GM19395 (cell line): ENCODE results near the gene PRKCE.

Experiments used
- ATAC-seq: cut with Tn5 transposase; IDR thresholded peaks from one replicate; pipeline ENCODE4 v1.9.1; 2021; ENCODE audit warnings: mild to moderate bottlenecking, moderate library complexity; ENCODE audit not compliant: unreplicated experiment

PRKCE gene

DNA sequence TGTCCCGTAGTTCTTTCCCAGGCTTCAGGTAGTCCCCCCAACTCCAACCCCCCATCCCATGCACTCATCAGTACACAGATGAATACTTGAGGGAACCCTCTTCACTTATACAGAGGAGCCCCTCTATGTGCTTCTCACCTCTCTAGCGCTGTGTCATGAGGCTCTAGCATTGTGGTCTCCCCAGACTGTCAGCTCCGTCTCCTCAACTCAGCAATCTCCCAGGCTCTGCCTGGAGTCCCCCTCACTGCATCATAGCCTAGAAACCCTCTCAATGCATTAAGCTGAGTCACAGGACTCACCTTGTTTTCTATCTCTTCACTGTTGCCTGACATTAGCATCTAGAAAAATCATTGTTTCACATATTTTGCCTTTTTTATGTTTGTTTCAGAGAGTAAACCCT lies 20.2 kb upstream of the PRKCE start:
- ATAC-seq, result no peak

DNA sequence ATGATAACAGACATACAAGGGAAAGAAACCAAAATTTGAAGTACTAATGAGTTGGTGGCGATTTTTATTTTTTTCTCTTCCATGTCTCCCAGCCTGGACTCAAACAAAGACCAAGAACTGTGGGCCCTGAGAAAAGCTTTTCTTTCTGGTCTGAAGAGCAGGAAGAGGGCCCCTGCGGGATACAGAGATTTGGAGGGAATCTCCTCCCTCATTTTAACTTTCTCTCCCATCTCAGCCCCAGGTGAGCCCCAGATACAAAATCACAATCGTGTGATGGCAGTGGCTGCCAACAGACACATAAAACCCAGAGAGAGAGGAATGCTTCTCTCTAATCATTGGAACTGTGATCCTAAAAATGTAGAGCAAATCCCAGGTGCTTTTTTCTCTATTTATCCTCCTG lies 19.5 kb upstream of the PRKCE start:
- ATAC-seq, result no peak

DNA sequence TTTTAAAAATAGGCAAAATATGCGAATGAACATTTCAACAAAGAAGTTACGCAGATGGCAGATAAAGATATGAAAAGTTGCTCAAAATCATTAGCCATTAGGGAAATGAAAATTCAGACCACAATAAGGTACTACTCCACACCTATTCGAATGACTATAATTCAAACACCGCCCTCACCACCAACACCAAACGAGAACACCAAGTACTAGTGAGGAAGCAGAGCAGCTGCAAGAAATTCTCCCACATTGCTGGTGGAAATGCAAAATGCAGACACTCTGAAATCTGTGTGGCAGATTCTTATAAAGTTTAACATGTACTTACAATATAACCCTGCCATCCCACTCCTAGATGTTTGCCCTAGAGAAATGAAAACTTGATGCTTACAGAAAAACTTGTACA lies 17.3 kb upstream of the PRKCE start:
- ATAC-seq, result no peak

DNA sequence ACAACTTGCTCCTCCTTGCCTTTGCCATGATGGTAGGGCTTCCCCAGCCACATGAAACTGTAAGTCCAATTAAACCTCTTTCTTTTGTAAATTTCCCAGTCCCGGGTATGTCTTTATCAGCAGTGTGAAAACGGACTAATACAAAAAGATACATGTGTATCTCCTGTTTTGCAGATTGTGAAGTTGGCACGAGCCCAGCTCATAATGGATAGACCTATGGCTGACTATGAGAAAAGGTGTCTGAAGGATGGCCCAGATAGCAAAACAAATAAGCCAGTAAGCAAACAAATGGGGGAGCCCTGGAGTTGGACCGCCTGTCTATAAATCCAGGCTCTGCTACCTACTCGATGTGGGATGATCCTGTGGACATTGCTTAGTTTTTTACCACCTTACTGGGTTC lies 15.5 kb upstream of the PRKCE start:
- no peak for ATAC-seq

DNA sequence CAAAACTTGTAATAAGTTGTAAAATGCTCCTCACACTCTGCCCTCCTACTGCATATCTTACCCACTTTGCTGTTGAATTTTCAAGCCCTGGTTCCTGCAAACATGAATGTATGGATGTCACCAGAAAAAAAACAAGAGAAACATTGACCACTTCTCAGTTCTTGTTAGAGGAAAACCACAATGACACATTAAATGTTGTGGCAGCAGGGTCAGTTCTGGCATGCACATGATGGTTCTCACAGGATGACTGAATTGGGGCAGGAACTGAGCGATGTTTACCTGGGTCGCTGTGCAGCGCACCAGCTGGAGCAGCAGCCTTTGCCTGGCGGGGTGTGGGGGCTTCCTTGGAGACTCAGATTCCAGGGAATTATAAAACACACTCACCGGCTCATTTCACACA lies 14.0 kb upstream of the PRKCE start:
- no peak for ATAC-seq

DNA sequence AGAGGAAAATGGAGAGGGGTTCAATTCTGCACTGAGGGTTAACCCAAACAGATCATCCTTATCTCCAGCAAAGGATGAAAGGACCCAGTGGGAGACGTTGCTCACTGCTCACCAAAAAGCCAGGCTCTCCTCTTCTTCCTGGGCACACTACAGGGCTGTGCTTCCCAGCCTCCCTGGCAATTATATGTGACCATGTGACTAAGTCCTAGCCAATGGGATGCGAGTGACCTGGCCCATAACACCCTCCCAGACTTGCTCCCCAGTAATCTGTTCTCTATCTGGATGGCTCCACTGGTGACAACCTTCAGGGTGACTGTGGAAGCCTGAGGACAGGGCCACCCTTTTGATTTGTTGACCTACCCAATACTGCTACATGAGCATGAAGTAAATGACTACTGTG lies 10.9 kb upstream of the PRKCE start:
- ATAC-seq, result no peak

DNA sequence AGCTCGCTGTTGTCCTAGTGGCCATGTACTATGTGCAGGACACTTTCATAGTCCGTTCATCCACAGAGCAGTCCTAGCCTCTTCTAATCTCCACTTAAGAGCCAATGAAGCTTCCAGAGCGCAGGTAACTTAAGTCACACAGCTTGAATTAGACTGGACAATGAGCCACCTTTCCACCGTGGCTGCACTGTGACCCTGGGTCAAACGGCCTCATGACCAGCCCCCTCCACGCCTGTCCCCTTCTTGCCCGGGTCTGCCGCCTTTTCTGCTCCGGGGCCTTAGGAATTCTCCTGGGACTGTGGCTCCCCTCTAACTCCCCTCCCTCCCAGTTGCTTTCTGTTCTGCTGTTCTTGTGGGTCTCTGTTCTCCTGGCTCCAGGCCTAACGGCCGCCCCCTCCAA lies 8.4 kb upstream of the PRKCE start:
- ATAC-seq, result peak; percentile 17

DNA sequence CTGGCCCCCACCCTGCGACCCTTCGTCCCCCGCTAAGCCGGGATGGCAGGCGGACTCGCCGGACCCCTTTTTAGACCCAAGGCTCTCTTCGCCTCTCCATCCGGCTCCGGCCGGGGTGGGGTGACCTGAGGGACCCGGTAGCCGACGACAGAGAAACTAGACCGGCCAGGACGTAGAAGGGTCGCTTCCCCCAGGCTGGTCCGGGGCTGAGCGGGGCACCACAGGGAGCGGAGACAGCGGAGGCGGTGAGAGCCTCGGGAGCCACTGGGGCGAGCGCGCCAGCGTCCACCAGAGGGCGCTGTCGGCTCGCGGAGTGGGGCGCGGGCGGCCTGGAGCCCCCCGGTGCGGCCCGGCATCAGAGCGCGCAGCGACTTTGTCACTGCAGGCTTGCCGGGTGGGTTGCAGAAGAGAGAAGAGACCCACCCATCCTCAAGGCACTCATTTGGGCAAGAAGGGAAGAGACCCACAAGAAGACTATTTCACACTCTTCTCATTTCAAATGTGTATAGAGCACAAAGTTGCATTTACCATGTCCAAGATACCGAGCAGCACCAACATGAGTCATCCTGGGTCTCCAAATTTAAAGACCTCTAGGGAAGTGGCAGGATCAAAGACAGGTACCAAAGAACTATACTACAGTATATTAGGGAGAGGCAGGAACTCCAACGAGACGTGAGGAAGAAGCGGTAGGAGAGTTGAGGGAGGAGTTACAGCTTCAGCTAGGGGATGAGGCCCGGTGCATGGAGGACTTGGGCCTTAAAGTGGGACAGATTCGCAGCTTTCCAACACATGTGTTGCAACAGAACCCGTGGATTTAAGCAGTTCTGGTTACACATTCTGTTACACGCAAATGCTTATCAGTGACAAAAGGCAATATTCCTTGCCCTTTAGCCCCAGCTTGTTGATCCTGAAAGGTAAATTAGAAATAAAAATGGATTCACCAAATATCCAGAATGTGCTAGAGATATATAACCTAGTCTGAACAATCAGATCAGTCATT lies 7.6 kb upstream of the PRKCE start:
- peak; percentile 71 for ATAC-seq

DNA sequence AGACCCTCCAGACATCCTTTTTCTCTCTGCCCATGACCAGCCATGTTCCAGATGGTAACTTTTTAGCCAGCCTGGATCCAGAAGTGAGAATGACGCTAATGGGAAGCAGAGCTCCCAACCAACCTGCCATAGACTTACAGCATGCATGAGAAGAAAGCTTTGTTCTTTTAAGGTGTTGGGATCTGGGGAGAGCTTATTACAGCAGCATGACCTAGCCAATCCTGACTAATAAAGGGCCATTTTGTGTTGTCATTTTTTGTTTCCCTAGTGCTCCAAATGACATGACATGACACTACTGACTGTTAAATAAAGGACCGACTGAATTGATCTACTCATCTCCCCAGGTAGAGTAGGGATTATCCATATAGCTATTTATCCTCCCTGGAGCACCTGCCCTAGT lies 5.2 kb upstream of the PRKCE start:
- no peak for ATAC-seq

DNA sequence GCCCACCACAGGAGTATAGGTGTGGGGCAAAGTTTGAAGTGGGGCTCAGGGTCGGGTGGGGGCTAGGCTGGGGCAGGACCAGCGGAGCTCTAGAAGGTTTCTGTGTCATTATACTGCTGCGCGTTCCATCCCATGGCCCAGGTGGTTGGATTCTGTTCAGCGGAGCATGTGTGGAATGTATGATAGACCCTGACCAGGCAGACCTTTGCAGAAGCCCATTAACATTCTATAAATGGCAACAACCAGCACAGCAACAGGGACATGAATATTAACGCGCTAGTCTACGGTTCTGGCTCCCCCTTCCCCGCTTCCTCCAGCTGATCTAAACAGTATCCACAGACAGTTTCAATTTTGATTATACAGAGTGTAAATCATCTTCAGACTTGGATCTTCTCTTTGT lies 4.1 kb upstream of the PRKCE start:
- ATAC-seq, result no peak

DNA sequence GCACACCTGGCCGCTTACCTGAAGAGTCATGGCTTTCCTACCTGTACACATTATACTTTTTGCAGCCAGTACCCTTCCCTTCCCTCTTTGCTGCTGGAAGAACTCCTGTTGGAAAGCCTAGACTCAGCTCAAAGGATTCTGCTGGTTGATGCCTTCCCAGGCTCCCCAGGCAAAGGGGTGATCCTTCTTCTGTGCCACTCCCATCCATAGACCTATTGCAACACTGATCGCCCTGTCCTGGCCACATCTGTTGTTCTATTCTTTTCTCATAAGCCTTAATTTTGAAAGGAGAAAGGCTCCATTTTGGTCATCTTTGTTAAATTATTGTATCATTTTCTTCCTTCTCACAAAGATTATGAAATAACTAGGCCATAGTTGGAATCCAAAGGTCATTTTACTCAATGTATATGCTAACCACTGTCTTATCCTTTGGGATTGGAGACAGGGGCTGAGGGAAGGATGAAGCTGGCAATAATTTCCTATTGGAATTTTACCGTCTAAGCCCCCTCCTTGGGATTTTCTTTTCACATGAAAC lies 3.4 kb upstream of the PRKCE start:
- no peak for ATAC-seq

DNA sequence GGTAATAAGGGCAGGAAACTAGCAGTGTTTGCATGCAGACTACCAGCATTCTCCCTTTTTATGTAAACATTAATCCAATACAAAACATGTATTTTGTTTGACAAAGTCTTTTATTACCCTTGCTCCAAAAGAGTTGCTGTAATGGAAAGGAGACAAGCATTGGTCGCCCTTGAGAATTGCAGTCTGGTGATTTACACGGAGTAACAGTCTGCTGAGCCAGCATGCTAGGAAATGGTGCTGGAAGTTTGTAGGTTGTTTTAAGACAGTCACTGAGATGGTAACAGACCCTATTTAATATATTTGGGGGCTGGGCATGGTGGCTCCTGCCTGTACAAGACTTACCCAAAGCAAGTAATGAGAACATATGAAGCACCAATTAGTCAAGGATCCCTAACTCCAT lies 2.8 kb upstream of the PRKCE start:
- no peak for ATAC-seq

DNA sequence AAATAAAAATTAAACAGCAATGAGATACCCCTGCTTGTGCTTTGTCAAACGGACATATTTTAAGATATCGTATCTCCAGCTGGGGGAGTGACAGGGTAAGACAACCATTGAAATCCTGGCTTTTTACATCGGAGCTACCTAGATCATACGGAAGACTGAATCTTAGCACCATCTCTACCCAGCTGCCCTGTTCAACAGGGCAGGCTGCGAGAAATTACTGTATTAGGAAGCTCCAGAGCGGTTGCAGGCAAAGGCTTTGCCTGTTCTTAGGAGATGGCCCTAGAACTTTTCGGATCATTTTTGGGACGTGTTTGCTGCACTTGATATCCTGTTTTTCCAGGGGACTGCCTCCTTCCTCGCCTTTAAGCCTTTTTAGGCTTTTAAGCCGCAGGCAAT lies 2.0 kb upstream of the PRKCE start:
- no peak for ATAC-seq

DNA sequence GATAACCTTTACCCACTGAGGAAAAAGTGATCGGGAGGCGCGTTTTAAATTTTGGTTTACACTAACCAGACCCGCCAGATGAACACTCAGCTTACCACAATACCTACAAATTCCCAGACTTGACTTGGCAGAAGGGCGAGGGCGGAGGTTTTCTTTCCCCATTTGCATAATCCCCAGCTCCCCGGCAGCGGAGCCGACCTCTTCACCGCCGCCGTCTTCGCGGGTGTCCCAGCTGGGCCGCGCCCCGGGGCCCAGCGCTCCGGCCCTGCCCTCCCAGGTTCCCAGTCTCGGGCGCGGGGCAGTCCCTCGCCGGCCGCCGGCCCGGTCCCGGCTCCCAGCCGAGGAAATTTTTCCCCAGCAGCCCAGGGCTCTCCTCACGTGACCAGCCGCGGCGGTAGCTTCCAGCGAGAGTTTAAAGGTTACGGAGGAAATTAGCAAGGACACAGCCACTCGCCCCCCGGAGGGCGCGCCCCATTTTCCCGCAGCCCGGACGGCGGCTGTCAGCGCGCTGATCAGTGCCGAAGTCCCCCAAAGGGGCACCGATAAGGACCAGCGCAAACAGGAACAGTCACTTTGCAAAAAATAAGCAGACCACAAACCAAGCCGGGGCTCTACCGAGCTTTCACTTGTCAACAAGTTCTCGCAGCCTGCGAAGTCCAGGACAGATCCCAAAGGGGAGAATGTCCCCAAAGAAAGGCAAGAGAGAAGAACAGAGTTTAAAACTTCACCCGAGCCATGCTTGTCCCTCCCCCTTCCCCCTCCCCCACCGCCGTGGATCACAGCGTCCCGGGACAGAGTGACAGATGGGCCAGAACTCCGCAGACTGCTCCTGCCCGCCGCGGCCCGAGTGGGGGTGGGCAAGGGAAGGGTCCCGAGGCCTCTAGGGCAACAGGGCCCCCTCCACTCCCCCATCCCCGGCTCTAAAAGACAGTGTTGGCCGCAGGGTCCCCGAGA lies 1.3 kb upstream of the PRKCE start:
- peak; percentile 33 for ATAC-seq

DNA sequence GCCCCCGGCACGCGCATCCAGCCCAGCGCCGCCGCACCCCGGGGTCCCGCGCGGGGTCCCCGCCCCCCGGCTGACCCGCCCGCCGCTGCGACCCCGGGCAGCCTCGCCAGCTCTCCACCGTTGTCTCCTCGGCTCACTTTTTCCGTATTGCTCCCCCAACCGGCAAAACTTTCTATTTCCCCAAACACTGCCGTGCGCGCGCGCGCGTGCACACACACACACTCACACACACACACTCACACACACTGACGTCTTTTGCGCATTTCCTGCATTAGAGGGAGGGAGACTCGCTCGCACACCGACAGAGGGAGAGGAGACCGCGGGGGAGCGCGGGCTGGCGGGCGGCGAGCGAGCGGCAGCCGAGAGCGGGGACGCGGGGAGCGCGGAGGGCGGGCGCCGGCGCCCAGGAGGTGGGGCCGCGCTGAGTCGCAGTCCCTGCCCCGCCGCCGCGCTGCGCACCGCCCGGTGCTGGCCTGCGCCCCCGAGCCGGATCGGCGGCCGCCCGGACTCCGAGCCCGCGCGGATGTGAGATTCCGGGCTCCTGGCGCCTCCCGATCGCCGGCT lies 542 bp upstream of the PRKCE start:
- ATAC-seq, result peak; percentile 77

DNA sequence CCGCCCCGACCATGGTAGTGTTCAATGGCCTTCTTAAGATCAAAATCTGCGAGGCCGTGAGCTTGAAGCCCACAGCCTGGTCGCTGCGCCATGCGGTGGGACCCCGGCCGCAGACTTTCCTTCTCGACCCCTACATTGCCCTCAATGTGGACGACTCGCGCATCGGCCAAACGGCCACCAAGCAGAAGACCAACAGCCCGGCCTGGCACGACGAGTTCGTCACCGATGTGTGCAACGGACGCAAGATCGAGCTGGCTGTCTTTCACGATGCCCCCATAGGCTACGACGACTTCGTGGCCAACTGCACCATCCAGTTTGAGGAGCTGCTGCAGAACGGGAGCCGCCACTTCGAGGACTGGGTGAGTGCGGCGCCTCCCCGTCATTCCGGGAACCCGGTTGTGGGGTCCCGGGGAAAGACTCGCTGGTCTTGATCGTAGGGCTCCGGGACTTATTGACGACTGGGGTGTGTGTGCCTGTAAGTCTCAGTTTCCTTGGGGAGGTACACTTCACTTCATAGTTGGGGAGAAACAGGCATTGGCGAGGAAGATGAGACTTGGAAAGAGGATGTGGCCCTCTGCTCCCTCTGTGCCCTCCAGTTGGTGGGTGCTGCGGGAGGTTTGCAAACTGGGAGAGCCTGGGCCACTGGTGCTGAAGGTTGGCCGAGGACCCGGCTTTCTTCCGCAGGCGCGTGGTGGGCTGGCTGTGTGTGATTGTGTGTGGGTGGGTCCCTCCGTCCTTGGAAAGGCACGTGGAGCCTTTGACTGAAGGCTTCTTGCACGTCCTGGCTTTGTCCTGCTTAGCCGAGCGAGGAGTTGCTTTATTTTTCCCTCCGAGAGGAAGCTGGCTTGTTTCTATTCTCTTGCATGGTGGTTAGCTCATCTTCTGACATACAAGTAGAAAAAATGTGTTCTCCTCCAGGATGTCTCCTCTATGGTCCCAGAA lies 886 bp downstream of the PRKCE start:
- no peak for ATAC-seq

DNA sequence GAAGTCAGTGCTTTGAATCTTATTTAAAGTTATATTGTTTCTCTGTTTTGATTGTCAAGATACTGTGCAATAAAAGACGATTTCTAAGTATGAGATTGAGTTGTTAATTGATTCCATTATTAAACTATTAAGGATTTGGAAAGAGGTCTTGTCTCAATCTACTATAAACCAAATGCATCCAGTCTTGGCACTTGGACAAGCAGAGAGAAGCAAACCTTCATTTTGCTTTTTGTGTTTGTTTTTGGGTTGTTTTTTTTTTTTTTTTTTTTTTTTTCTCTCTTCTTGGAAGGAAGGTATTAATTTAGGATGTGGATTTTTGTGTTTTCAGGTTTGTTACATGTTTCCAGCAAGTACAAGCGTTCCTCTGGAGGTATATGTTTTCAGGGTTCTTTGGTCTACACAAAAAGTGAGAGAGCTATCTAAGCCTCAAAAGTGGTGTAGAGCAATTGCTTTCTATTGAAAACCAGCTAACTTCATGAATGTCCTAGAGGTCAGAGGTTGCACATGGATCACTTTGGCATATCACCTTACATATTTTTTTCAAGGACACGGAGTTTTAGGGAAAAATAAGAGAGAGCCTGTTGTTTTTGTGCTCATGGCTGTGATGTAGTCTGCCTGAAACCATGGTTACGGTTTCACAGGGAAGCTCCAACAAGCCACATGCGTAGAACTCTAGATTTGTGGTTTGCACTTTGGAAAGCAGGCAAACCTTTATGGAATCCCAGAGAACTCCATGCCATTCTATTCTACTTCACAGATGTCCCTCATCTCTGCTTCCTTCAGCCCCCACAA lies 1.8 kb downstream of the PRKCE start:
- no peak for ATAC-seq

DNA sequence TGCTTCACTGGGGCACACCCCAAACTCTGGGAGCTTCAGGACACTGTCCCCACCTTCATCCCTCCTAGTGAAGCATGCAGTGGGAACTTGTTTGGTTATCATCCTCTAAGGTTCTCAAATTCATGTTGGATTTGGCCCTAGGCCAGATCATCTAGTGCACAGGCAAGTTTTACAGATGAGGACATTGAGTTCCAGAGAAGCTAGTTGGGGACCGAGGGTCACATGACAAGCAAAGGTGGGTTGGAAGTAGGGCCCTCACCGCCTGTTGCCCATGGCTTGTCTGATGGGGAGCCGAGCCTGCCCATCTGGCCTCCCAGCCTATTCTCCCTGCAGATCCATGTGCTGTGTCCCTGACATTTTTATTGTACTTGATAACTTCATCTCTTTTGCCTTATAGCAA lies 2.8 kb downstream of the PRKCE start:
- ATAC-seq, result no peak

DNA sequence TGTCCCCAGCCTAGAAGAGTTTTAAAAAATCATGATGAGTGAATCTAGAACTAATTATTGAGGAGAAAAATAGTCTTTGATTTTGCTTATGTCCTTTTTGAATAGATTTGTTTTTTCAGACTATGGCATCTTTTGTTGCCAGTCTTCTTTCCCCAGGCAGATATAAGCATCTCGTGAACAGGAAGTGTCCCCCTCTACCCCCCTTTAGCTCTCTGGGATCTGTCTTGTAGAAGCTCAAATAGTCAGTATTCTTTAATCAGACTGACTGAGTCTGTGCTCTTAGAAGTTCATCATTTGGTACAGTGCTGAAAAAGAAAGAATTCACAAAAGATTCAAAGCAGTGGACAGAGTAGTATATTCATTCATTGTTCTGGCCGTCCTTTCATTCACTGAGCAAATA lies 10.4 kb downstream of the PRKCE start:
- no peak for ATAC-seq
